GM04504 (cell line): Measurements from ENCODE around the gene MARK3.

Experiments used
- DNase-seq: peaks from one replicate; pipeline ENCODE4 v3.0.0-alpha.2; 2012; ENCODE audit warnings: low read depth

Gene MARK3

DNA sequence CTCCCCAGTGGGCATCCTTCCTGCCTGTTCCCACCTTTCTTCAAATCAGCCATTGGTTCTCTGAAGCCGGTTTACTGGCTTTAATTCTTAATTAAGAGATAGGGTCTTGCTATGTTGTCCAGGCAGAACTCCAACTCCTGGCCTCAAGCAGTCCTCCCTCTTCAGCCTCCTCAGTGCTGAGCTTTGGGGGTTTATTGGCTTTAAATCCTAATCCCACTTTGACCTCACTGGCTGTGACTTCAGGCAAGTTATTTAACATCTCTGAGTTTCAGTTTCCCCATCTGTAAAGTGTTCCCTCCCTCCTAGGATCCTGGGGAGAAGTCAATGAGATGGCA lies 141.7 kb downstream of the MARK3 start:
- no peak for DNase-seq

DNA sequence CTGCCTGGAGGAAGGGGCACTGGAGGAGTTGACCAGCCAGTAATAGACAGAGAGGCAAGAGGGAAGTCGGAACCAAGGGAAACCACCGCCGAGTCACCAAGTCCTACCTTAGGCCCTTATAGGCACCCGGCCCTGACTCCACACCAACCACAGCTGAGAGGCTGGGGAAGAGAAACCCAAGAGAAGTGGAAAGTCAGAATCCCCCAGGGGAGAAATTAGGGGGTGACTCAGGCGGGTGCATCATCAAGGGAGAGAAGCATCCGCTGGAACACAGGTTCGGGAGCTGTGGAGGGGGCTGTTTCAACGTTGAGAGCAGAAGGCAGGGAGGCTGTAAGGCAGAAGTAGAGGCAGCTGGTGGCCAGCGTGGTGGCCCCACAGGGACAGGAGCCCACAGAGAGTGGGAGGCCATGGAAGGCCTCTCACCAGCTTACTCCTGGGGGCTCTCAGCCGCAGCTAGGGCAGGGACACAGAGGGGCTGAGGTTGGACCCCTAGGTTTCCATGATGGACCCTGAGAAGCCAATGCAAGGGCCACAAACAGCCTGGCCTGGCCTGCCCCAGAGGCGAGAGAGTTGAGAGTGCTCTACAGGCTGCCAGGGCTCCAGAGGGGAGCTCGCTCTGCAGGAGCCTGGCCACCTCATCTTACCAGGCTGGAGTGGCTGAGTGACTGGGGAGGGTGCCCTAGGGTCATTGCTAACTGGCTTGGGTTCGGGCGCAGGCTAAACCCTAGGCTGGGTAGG lies 142.4 kb downstream of the MARK3 start:
- DNase-seq = no peak

DNA sequence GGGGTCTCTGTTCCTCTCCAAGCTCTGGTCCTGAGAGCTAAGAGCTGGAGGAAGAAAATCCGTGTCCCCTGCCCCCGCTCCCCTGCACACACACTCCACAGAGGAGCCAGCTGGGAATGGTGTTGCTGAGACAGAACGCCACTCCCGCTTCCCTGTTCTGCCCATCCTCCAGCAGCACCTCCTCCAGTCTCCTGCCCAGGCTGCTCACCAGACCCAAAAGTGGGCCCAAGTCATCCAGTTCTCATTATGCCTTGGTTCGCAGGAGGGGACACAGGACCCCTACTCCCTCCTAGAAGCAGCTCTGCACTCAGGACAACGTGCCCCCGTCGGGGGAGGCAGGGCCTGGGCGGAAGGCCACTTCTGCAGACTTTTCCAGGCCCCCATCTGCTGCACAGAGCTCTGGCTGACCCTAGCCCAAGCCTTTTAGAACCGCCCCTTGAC lies 143.0 kb downstream of the MARK3 start:
- DNase-seq = no peak

DNA sequence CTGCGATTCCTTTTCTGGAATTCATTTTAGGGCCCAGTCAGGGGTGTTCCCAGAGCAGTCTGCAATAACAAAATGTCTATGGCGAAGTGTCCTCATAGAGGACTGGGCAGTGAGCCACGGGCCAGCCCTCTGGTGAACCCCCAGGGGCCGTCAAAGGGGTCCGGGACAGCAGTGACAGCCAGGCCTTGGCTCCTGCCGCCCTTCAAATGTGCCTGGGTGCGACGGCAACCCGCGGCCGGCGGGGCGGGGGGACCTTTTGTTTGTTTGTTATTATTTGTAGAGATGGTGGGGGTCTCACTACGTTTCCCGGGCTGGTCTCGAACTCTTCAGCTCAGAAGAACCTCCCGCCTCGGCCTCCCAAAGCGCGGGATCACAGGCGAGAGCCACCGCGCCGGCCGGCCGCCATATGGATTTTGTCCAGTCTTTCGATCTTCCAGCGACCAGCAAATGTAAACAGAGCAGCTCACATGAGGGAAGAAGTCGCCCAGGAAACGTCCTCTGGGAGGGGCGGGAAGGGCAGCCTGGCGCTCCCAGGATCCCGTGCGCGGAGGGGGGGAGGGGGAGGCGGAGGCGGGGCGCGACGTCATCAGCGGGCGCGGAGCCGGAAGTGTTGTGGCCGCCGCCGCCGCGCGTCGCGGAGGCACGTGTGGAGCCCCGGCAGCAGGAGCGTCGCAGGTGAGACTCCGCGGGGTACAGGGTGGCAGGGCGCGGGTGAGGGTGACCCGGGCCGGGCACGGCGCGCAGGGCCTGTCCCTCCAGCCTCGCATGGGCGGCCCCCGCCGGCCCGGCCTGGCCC lies 143.6 kb downstream of the MARK3 start, which contains the start of gene TRMT61A:
Gene TRMT61A, plus strand, starts transcription at position 610 of the 796 bp plus-strand sequence. CDS start 783 bp downstream, outside the sequence.
- DNase-seq = peak; percentile 83

DNA sequence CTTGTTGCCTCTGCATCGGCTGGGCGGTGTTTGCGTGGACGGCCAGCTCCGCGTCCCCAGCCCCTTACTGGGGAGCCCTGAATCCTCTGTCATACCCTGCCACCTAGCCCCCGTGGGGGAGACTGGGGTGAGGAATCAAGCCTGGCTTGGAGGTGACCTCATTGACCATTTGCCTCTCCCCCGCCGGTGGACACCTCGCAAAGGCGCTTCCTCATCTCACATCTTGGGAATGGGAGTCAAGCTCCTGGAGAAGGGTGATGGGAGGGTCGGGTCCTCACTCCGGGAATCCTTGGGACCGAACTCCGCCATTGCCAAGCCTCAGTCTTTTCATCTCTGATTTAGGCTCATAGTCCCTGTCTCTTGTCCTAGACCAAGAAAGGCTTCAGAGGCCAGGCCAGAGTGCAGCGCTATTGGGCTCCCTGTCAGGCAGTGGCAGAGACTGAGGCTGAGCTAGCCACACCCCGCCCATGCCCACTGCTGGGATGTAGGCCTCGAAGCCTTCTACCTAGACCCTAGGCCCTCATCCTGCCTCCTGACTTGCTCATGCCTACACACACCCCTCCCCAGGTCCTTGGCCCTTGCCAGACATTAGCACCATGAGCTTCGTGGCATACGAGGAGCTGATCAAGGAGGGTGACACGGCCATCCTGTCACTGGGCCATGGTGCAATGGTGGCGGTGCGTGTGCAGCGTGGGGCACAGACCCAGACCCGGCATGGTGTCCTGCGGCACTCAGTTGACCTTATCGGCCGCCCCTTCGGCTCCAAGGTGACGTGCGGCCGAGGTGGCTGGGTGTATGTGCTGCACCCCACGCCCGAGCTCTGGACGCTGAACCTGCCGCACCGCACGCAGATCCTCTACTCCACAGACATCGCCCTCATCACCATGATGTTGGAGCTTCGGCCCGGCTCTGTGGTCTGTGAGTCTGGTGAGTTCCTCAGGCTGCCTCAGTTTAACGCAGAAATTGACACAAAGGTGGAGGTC lies 144.5 kb downstream of the MARK3 start:
- no peak for DNase-seq

DNA sequence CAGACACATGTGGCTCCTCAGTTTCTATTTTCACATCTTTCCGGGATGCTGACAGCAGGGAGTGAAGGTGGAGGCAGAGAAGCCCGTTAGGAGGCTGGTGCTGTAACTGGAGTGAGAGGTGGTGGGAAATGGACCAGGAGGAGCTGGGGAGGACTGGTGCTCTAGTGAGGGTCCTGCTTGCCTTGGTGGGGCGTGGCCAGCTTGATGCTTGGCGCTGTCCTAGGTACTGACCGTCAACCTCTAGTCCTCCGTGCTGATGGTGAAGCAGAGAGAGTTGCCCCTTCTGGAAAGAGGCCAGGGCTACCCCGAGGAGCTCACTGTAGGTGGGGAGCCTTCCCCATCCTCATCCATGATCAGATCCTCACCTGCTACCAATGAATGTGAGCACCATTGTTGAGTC lies 145.2 kb downstream of the MARK3 start:
- no peak for DNase-seq

DNA sequence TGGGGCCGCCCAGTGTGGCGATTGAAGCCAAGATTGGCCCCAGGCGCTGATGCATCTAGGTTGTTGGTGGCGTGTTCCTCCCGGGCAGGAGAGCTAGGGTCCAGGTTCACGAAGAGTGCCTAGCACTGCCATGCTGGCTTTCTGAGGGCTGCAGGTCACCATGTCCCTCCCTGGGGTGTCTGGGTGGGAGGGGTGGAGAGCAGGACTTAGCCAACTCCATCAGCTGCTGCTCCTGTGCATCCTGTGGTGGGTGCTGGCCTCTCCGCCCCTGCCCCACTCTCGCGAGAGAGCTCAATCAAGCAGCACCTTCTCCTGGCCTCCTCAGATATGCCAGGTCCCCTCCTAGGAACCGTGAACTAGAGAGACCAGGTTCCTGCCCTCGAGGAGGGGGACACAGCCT lies 145.6 kb downstream of the MARK3 start:
- no peak for DNase-seq

DNA sequence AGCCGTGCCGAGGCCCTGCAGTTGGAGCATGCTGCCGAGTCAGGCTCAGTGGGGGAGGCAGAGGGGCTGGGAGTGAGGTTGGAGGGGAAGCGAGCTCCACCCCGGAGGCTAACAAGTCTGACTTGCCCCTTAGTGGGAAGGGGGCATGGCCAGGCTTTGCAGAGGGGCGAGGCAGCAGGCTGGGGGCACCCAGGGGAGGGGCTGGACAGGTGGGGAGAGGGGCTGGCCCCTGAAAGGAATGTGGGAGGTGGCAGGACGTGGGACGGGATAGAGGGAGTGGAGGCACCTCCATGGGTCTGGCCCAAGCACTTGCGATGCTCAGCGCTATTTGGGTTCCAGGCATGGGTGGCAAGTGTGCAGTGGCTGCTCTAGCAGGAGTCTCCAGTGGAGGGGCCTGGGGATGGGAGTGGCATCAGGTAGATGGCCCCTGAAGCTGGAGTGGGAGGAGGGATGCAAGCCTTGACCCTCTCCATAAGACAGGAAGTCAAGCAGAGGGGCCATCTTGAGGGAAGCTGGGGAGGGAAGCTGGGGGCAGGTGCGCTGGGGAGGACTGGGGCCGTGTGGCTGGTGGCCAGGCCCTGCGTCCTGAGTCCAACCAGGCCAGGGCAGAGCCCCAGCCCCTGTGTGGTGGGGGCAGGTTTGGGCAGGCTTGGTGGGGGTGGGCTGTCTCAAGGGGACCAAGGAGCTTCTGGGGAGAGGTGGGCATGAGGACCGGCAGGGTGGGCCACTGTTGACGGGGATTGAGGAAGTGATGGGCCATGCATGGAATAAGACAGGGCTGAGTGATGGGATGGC lies 146.4 kb downstream of the MARK3 start:
- DNase-seq = no peak

DNA sequence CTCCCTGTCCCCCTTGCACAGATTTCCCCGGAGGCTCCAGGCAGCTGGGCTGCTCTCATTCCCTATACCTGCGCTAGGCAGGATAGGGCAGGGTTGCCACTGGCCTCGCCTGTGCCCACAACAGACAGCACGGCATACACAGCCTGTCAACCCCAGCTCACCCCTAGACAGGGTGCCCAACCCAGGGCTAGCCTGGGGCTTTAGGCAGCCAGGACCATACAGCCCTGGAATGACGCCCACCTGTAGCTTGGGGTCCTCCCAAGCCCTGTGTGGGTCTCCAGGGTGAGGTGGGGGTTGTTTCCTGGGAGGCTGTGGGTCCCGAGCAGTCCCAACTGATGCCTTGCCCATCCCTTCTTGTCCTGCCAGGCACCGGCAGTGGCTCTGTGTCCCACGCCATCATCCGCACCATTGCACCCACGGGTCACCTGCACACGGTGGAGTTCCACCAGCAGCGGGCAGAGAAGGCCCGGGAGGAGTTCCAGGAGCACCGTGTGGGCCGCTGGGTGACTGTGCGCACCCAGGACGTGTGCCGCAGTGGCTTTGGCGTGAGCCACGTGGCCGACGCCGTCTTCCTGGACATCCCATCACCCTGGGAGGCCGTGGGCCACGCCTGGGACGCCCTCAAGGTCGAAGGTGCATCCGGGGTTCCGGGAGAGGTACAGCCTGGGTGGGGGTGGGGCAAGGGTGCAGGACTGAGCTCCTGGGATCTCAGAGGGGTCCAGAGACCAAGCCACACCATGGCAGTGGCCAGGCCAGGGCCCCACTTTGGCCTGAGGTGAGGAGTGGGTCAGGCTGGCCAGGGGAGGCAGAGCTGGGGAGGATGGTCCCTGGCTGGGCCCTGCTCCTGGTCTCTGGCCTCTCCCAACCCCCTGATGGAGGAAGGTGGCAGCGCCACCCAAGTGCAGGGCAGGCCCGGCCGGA lies 147.3 kb downstream of the MARK3 start:
- DNase-seq = no peak

DNA sequence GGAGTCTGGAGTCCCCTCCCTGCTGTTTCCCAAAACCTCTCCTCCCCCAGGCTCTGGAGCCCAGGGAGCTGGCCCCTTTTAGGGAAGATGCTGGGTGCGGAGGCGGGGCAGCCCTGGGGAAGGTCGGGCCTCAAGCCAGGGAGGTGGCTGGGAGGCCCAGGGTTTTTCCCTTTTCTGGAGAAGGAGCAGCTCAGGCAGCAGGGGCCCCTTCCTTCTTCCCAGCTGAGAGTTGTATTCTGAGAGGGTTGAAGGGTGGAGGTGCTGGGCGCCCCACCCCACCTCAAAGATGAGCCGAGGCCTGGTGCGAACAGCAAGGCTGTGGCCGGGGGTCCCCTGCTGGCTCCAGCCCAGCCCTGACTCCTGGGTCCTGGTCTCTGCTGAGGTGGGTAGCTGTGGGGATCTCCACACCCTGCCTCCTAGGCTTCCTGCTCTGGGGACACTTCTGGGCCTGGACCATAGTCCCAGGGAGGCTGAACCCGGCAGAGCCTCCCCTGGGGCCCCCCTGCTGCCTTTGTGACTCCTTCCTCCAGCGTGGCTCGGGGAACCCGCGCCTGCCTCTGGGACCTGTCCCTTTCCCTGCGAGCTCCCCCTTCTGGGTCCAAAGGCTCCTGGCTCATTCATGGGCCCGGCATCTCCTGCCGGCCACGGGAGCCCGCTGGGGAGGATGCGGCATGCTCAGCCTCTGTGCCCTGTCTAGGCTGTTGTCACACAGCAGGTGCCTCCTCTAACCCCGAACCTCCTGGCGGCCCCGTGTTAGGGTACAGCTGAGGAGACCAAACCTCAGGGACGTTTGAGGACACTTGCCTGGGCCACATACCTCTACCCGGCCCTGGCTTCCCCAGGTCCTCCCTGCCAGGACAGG lies 148.2 kb downstream of the MARK3 start:
- no peak for DNase-seq

DNA sequence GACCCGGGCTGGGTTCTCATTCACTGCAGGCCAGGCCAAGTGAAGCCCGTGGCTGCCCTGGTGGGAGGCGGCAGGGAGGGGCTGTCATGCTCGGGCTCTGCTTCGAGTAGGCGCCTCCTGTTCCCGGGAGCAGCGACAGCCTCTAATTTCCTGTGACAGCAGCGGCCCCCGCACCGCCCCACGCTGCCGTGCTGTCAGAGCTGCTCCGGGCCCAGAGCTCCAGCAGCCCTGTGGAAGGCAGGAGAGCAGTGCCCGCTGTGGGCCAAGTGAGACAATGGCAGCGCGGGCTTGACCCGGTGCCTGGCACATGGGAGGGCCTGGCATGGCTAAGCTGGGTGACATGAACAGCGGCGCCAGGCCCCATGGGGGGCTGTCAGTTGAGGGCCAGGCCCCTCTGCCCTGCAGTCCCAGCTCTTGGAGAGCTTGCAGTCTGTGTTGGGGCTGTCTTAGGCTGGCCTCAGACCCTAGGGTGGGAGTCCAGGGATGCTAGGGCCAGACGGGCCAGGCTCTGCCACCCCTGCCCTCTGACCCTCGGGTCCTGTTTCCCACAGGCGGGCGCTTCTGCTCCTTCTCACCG lies 148.9 kb downstream of the MARK3 start:
- no peak for DNase-seq

DNA sequence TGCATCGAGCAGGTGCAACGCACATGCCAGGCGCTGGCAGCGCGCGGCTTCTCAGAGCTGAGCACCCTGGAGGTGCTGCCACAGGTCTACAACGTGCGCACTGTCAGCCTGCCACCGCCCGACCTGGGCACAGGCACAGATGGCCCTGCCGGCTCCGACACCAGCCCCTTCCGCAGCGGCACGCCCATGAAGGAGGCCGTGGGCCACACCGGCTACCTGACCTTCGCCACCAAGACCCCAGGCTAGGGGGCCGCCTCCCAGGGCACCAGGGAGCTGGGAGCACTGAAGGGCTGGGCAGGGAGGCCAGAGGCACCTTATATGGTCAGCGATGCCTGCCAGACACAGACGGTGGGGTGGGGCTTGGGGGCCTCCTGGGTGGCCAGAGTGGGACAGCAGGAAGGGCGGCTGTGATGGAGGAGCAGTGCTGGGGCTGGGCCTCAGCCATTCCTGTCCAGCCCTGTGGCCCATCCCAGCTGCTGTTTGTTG lies 149.4 kb downstream of the MARK3 start:
- DNase-seq = no peak

DNA sequence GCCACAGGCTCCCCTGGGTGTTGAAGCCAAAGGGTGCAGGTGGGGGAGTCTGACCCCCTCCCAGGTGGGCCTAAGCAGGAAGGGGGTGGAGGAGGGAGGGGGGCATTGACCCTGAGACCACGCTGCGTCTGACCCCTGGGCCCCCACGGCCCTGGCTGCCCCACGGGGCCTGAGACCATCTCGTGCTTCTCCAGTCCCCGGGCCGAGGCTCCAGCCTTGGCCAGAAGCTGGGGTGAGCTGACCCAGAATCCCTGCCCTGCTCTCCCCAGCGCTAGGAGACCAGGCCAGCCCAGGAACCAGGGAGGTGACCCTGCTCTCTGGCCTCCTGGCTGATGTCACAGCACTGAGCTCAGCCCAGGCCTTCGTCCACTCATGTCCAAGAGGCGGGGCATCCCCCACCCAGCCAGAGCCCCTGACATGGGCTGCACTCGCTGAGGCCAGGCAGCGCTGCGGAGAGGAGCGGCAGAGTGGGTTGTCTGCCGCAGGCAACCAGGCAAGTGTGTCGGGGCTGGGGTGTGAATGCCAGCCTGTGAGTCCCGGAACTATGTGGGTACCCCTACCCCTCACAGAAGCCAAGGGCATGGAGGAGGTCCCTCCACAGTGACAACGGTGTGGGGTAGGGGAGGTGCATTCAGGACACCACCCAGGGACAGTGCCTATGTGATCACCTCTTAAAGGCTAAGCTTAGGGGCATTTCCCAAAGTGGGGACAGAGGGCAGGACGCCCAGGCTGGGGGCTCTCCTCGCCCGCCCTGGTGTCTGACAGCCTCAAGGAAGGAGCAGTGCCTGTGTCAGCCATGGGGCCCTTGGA lies 150.1 kb downstream of the MARK3 start:
- DNase-seq = no peak

DNA sequence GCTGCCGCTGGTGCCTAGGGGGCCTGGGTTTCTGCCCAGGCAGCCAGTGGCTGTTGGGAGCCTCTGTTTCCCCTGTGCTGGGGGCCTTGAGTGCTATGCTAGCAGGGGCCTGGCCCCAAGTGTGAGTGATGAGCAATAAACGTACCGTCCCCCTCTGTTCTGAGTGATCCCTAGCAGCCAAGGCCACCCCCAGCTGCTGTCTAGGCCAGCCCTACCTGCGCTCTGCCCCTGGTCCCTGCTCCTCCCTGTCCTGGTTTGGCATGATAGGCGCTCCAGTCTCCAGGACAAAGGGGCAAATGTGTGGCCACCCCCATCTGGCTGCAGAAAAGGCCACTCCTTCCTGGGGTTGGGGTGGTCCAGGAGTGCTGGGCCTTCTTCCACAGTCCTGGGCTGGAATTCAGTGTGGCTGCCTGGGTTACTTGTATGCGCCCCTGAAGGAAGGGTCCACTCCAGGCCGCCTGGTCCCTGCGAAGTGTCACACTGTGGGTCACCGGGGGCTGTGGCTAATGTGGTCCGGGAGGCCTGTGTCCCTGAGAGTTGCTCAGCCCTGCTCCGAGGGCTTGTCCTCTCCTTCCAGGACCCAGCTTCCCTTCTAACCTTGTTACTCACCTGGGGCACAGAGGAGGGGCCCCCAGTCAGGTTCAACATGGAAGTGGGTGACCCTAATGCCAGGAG lies 150.8 kb downstream of the MARK3 start:
- DNase-seq = no peak

DNA sequence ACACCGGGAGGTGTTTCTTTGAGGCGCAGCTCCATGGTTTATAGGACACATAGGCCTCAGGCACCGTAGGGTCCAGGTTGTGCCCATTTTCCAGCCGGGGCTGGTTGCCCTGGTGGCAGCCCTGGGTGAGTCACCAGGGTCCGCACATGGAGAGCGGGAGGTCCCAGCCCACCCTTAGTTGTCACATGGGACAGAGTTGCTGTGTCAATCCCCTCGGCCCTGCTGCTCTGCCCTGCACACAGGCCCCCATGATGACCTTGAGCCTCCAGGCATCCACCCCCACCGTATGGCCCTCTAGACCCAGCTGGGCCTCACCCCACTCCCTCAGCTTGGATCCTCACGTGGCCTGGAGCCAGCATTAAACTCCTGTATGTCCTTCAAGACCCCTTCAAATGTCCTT lies 151.5 kb downstream of the MARK3 start:
- no peak for DNase-seq

DNA sequence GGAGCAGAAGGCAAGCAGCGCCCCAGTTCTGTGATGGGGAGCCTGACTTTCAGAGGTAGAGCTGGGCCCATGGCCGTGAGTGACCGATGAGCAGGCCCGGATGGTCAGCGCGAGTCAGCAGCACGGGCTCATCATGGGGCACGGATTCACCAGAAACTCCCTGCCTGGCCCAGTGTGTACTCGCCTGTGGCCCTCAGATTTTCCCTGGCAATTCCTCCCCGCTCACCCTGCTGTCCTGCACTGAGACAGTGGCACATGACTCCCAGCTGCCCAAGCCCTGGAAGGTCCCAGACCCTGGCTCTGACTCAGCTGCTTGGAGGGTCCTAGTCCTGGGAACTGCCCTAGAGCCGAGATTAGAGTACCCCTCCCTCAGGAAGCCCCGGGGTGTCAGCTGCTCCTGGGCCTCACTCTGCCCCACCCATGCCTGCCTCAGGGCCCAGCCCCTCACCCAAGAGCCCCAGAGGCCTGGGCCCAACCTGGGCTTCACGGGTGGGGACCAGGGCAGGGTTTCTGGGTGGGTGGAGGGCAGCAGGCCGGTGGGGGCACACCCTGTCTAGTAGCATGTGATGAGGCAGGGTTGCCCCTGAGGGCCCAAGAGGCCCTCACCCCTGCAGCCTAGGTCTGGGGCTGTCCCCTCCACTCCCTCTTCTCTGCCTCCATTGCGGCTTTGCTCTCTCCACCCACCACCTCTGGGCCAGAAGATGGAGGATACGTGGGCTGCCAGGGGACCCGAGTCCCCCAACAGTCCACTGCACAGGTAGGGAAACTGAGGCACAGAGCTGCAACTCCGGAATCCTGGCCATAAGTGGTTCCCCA lies 152.2 kb downstream of the MARK3 start:
- no peak for DNase-seq
